Naive thymus-derived CD8-positive, alpha-beta T cell (primary cell): Measurements from ENCODE around the gene CARNS1. TPM values are rescaled to one million over a fixed set of nuclear protein-coding genes. Genes with fewer than 3 reads are reported as not detected.

Source experiments
- ATAC-seq, 2 donors: fragments of 150-1000 bp; cut with Tn5 transposase in 1 of 2; sonication (Bioruptor Pico), chemical (Tn5 transposase) in 1 of 2; 1 replicate in 1 of 2; 2 replicates in 1 of 2; pipeline ENCODE4 v1.10.0; 2021; ENCODE audit warnings: mild to moderate bottlenecking in 2 of 2, moderate library complexity in 2 of 2
- POLR2A ChIA-PET: fragments of 350-600 bp; sonication (Branson Sonifier 250); formaldehyde crosslinking; loops from one replicate; lab custom pipeline; 2021; ENCODE audit warnings: antibody characterized with exemption; lab: Charles Lee
- DNase-seq, 10 donors: peaks; one replicate each; pipeline versions ENCODE4 v3.0.0 to v3.0.0-alpha.2; 2020 to 2022
- H3K27ac Mint-ChIP-seq, 10 donors: one replicate each; pipeline ENCODE4 v1.8.0; 2020 to 2022; ENCODE audit warnings: mild to moderate bottlenecking in 10 of 10, mixed read lengths in 10 of 10, moderate library complexity in 4 of 10, inconsistent platforms in 1 of 10
- H3K27me3 Mint-ChIP-seq, 5 donors: one replicate each; pipeline ENCODE4 v1.8.0; 2021 to 2022; ENCODE audit warnings: mixed read lengths in 5 of 5
- H3K36me3 Mint-ChIP-seq, 3 donors: one replicate each; pipeline ENCODE4 v1.8.0; 2020 to 2022; ENCODE audit warnings: mixed read lengths in 3 of 3, mild to moderate bottlenecking in 2 of 3, inconsistent platforms in 1 of 3
- H3K4me1 Mint-ChIP-seq, 4 donors: one replicate each; pipeline ENCODE4 v1.8.0; 2021 to 2022; ENCODE audit warnings: mixed read lengths in 4 of 4
- H3K4me3 Mint-ChIP-seq, 10 donors: one replicate each; pipeline ENCODE4 v1.8.0; 2020 to 2022; ENCODE audit warnings: mild to moderate bottlenecking in 10 of 10, mixed read lengths in 10 of 10, moderate library complexity in 6 of 10, inconsistent platforms in 1 of 10
- H3K9me3 Mint-ChIP-seq, 9 donors: one replicate each; pipeline ENCODE4 v1.8.0; 2020 to 2022; ENCODE audit warnings: mixed read lengths in 9 of 9, mild to moderate bottlenecking in 3 of 9, inconsistent platforms in 1 of 9, moderate library complexity in 1 of 9
- polyA plus RNA-seq, 3 donors: library from polyadenylated mRNA; unstranded; fragments of 300-500 nt; fragmentation: Illumina TruSeq; gene quantifications; one replicate each; pipeline ENCODE4 v1.2.3, GENCODE V29; 2021
- total RNA-seq, 8 experiments: library from RNA in 2 of 8; stranded (reverse) in 2 of 8; gene quantifications; one replicate each; pipeline ENCODE4 v1.2.3 and lab custom pipeline; 2021 to 2026

CARNS1 gene
- total and polyA plus RNA-seq, 5 experiments from 2014 or later: 2.2 to 21.2 (median 3.7) TPM

DNA sequence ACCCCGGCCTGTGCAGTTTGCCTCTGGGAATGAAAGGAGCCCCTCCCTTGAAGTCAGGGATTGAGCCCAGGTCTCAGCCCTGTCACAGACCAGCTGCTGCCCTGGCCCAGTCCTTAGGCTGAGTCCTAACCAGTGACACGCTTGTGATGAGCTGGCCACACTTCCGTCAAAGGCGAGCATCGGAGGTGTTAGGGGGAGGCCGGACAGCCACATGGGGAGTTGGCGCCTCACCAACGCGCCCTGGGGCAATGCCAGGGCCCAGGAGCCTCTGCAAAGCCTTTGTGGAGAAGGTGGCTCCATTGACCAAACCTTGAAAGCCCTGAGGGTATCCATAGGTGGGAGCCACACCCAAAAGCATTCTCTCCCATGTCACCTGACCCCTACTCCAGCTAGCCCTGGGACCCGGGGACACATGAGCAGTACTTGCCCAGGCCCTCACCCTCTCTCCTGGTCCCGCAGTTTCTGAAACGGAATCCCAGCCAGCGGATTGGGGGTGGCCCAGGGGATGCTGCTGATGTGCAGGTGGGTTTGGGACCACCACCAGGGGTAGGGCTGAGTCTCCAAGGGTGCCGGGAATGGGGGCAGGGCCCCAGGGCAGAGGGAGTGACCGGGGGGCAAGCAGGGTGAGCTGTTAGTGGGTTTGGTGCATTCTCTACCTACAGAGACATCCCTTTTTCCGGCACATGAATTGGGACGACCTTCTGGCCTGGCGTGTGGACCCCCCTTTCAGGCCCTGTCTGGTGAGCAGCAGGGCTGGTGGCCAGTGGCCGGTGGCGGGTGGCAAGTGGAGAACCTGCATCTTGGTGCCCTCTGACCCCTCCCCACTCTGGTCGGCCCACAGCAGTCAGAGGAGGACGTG is 18.3 kb downstream of the CARNS1 start:
- H3K4me1 Mint-ChIP-seq: peaks cover 20 to 77% (median 59%) of the 10 kb centered on the region in 4 donors
- POLR2A ChIA-PET: interaction anchor here (1.0 to 31.8 kb wide), 9 partner anchors 14 to 72 kb away, joined by 3 to 2390 read pairs (median 8); partner anchors contain the start of genes AIP, CABP4, CARNS1 and CORO1B
- peaks cover 0 to 38% (median 4%) of the 10 kb centered on the region in 3 donors for H3K36me3 Mint-ChIP-seq
- H3K4me3 Mint-ChIP-seq: peak overlapping the region; percentile 41 to 100 (median 76)
- DNase-seq: peak in 2 of 10 donors; percentile 33 to 52
- ATAC-seq: no peak
- H3K9me3 Mint-ChIP-seq: no peaks in the 10 kb centered on the region
- H3K27me3 Mint-ChIP-seq: no peaks in the 10 kb centered on the region
- peak overlapping the region; percentile 82 to 97 (median 86) for H3K27ac Mint-ChIP-seq

DNA sequence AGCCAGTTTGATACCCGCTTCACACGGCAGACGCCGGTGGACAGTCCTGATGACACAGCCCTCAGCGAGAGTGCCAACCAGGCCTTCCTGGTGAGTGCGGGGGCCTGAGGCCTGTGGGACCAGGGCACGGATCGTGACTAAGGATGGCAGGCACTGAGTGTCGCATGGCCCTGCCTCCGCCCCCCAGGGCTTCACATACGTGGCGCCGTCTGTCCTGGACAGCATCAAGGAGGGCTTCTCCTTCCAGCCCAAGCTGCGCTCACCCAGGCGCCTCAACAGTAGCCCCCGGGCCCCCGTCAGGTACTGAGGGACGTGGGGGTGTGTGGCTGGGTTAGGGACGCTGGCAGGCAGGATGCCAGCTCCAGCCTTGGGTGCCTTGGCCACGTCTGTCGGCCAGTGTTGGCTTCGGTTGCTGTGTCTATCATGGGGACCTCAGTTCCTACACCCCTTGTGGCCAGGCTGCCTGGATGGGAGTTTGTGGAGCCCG is 19.0 kb downstream of the CARNS1 start:
- peak overlapping the region; percentile 81 to 97 (median 86) for H3K27ac Mint-ChIP-seq
- H3K27me3 Mint-ChIP-seq: no peaks in the 10 kb centered on the region
- DNase-seq (peak in 3 of 10 donors; percentile 35 to 51 (median 41)), ATAC-seq (peak in 1 of 2 donors; percentile 5)
- POLR2A ChIA-PET: interaction anchor here (1.0 to 31.8 kb wide), 7 partner anchors 14 to 68 kb away, joined by 3 to 2390 read pairs (median 126); partner anchors contain the start of genes AIP, CABP4, CARNS1 and CORO1B
- H3K9me3 Mint-ChIP-seq: no peaks in the 10 kb centered on the region
- peaks cover 0 to 38% (median 4%) of the 10 kb centered on the region in 3 donors for H3K36me3 Mint-ChIP-seq
- H3K4me3 Mint-ChIP-seq: peak overlapping the region; percentile 41 to 100 (median 76)
- H3K4me1 Mint-ChIP-seq: peaks cover 23 to 77% (median 62%) of the 10 kb centered on the region in 4 donors

DNA sequence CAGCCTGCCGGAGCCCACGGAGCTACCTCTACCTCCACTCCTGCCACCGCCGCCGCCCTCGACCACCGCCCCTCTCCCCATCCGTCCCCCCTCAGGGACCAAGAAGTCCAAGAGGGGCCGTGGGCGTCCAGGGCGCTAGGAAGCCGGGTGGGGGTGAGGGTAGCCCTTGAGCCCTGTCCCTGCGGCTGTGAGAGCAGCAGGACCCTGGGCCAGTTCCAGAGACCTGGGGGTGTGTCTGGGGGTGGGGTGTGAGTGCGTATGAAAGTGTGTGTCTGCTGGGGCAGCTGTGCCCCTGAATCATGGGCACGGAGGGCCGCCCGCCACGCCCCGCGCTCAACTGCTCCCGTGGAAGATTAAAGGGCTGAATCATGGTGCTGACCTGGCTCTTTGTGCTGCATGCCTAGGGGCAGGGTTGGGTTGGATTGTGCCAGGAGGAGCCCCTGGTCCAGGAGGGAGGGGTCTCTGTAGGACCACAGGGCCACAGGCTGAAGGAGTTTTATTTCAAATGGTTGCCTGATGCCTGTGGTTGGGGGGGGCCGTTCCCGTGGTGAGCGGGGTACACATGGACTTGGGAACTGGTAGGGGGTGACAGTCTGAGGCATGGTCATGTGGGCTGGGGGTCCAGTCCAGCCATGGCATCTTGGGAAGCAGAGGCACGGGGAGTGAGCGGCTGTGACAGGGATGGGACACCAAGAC is 19.7 kb downstream of the CARNS1 start:
- no peak for ATAC-seq
- H3K4me3 Mint-ChIP-seq: peak overlapping the region; percentile 78 to 100 (median 96)
- DNase-seq: peak in 3 of 10 donors; percentile 25 to 44 (median 35)
- POLR2A ChIA-PET: interaction anchor here (1.0 to 31.8 kb wide), 7 partner anchors 15 to 70 kb away, joined by 3 to 2390 read pairs (median 126); partner anchors contain the start of genes AIP, CABP4, CARNS1 and CORO1B
- H3K9me3 Mint-ChIP-seq: no peaks in the 10 kb centered on the region
- no peaks in the 10 kb centered on the region for H3K27me3 Mint-ChIP-seq
- peaks cover 29 to 78% (median 68%) of the 10 kb centered on the region in 4 donors for H3K4me1 Mint-ChIP-seq
- peaks cover 0 to 34% (median 4%) of the 10 kb centered on the region in 3 donors for H3K36me3 Mint-ChIP-seq
- H3K27ac Mint-ChIP-seq: peak overlapping the region; percentile 83 to 97 (median 93)

DNA sequence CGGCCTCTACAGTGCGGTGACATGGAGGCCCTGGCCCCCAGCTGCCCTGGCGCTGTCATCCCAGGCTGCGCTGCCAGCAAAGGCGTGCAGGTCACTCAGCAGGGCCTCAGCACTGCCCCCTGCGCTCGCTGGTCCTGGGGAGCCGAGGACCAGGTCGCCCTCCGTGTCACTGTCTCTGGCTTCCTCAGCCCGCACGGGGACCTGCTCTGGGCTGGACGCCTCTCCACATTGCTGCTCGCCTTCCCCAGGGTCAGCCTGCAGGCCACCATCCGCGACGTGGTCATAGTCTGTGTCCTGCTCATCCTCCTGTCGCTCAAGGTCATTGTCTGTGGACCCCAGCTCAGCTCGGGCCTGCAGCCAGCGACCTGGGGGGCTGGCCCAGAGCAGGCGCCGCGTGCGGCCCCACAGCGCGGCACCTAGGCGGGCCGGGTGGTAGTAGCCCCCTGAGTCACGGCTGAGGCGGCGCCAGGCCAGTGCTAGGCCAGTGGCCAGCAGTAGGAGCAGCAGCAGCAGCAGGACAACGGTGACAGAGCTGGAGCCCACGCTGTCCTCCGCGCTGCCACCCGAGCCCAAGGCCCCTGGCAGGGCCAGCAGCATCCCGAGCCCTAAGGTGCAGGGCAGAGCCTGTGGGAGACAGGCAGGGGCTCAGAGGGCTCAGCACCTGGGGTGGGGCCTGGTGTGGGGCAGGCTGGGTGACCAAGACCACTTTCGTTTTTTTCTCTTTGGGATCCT is 20.4 kb downstream of the CARNS1 start:
- Mint-ChIP-seq H3K27me3 (no peaks in the 10 kb centered on the region), H3K4me1 (peaks cover 34 to 80% (median 73%) of the 10 kb centered on the region in 4 donors), H3K27ac (peak overlapping the region; percentile 83 to 97 (median 96)), H3K9me3 (no peaks in the 10 kb centered on the region), H3K36me3 (peaks cover 0 to 33% (median 4%) of the 10 kb centered on the region in 3 donors), H3K4me3 (peak overlapping the region; percentile 93 to 100 (median 96))
- peak in 4 of 10 donors; percentile 21 to 36 (median 28) for DNase-seq
- ATAC-seq: no peak
- POLR2A ChIA-PET: interaction anchor here (1.3 to 31.8 kb wide), 13 partner anchors 16 to 158 kb away, joined by 3 to 2390 read pairs (median 17); partner anchors contain the start of genes AIP, CABP4, CARNS1 and CDK2AP2

DNA sequence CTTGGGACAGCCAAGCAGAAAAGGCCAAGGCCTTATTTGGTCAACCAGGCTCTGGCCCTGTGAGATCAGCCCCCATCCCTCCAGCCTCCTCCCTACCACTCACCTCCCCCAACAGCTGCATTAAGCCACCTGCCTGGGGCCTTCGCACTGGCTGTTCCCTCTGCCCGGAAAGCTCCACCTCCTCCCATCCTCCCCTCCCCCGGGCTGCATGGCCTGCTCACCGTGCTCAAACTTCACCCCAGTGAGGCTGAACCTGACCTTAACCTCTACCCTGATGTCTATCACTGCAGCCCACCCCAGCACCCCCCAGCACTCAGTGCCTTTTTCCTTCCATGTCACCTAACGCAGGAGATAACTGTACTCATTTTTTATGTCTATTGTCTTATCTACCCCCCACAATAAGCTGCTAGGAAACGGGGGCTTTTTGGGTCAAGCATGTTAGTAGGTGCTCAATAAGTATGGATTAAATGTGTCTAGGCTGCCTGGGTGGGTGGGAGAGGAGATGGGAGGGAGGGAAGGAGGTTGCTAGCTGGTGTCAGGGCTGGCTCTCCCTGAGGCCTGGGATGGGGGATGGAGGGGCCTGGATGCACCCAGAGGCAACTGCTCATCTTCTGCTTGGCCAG is 21.1 kb downstream of the CARNS1 start:
- Mint-ChIP-seq H3K27ac (peak overlapping the region in 9 of 10 donors; percentile 91 to 97 (median 96)), H3K36me3 (peaks cover 0 to 30% (median 4%) of the 10 kb centered on the region in 3 donors), H3K4me3 (peak overlapping the region; percentile 93 to 100 (median 96)), H3K27me3 (no peaks in the 10 kb centered on the region), H3K9me3 (no peaks in the 10 kb centered on the region), H3K4me1 (peaks cover 38 to 81% (median 75%) of the 10 kb centered on the region in 4 donors)
- DNase-seq: peak in 8 of 10 donors; percentile 48 to 80 (median 62)
- peak; percentile 6 to 21 for ATAC-seq
- POLR2A ChIA-PET: interaction anchor here (1.0 to 31.8 kb wide), 18 partner anchors 16 to 169 kb away, joined by 3 to 2390 read pairs (median 9); partner anchors contain the start of genes AIP, CABP4, CARNS1 and CDK2AP2

DNA sequence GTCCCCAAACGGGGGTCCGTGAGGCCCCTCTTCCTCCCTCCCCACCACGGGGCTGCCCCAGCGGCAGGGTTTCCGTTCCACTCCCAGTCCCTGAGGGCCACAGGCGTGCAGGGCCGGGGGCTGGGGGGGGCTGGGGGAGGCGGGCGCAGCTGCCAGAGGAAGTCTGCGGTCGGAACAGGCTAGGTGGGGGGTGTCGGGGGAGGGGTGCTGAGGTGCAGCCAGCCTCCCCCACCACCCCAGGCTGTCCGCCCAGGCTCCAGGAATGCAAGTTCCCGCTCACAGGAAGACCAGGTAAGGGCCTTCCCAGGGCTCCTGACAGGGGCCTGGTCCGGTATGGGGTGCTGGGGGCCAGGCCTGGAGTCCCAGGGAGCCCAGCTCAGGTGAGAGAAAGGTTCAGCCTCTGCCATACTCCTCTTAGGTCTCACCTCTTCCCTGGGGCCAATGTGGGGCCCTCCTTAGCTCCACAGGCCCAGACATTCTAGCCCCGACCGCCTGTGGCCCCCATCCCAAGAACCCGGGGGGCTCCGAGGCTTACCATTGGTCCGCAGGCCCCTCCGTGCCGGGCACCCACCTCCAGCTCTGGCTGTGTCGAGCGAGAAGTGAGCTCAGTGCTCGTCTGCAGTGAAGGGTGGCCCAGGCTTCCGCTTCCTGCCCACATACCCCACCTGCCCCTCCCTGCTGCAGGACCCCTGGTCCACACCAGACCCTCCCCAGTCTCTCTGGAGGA is 21.8 kb downstream of the CARNS1 start, which contains the start of gene PTPRCAP:
Gene PTPRCAP (minus strand): TSS at position 601 of the 727 bp plus-strand sequence. CDS start 63 bp downstream, at position 538.
- DNase-seq (peak; percentile 67 to 92 (median 78)), ATAC-seq (peak; percentile 41 to 64)
- Mint-ChIP-seq H3K36me3 (peaks cover 0 to 24% (median 4%) of the 10 kb centered on the region in 3 donors), H3K9me3 (no peaks in the 10 kb centered on the region), H3K4me1 (peaks cover 35 to 81% (median 74%) of the 10 kb centered on the region in 4 donors), H3K4me3 (peak within 1 kb of the TSS; percentile 93 to 100 (median 96)), H3K27me3 (no peaks in the 10 kb centered on the region), H3K27ac (peak within 1 kb of the TSS; percentile 91 to 97 (median 96))
- POLR2A ChIA-PET: interaction anchor here (1.0 to 31.8 kb wide), 19 partner anchors 17 to 169 kb away, joined by 3 to 2390 read pairs (median 8); partner anchors contain the start of genes AIP, CABP4, CARNS1 and CDK2AP2

DNA sequence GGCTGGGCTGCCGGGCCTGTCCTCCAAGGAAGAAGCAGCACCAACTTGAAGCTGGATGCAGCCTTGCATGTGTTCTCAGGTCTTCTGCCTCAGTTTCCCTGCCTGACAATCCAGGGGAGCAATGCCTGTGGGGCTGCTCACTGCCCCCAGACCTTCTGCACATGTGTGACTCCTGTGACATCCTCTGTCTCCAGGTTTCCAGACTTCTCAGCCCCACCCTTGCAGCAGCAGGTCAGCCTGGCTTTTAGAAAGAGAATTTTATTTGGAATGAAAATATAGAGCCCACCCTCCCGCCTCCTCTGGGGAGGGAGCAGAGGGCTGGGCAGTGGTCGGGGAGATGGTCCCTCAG is 22.3 kb downstream of the CARNS1 start:
- Mint-ChIP-seq H3K9me3 (no peaks in the 10 kb centered on the region), H3K4me3 (peak overlapping the region; percentile 93 to 100 (median 96)), H3K36me3 (peaks cover 0 to 22% (median 4%) of the 10 kb centered on the region in 3 donors), H3K27ac (peak overlapping the region; percentile 87 to 97 (median 94)), H3K27me3 (no peaks in the 10 kb centered on the region), H3K4me1 (peaks cover 35 to 84% (median 73%) of the 10 kb centered on the region in 4 donors)
- DNase-seq: no peak
- no peak for ATAC-seq
- POLR2A ChIA-PET: interaction anchor here (1.0 to 31.8 kb wide), 17 partner anchors 18 to 170 kb away, joined by 3 to 2390 read pairs (median 10); partner anchors contain the start of genes AIP, CABP4, CARNS1 and CDK2AP2

DNA sequence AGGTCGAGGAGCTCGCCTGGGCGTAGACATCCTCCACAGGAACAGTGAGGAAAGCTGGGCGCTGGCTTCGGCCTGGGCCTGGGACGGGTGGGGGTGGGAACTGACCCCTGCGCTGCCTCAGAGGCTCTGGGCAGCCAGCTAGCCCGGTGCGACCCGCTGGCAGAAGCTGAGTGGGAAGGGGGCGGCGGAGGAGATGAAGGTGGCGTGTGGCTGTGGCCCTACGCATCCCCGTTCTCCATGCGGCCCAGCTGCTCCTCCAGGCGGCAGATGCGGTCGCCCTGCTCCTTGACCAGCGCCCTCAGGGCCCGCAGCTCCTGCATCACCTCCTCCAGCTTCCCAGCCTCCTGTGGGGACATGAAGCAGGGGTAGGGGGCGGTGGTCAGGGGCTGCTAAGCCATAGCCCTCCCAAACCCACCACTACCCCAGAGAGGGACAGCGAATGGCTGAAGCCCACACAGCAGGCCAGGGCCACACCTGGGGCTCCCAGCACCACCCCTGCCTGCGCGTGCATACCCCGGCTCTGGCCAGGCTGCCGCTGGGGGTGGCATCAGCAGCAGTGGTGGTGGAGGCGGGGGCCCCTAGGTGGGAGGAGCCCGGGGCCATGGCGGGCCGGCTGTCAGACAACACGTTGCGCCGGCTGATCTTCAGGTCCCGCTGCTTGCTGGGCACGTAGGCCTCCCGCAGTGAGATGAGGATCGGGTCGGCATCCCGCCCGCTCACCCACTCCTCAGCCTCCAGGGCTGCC is 22.9 kb downstream of the CARNS1 start:
- peaks cover 35 to 81% (median 70%) of the 10 kb centered on the region in 4 donors for H3K4me1 Mint-ChIP-seq
- H3K27me3 Mint-ChIP-seq: no peaks in the 10 kb centered on the region
- POLR2A ChIA-PET: interaction anchor here (1.1 to 31.8 kb wide), 16 partner anchors 18 to 171 kb away, joined by 3 to 2390 read pairs (median 10); partner anchors contain the start of genes AIP, CABP4, CARNS1 and CDK2AP2
- peak; percentile 44 to 47 for ATAC-seq
- H3K9me3 Mint-ChIP-seq: no peaks in the 10 kb centered on the region
- H3K27ac Mint-ChIP-seq: peak overlapping the region; percentile 92 to 97 (median 95)
- peak; percentile 59 to 83 (median 72) for DNase-seq
- peaks cover 0 to 22% (median 4%) of the 10 kb centered on the region in 3 donors for H3K36me3 Mint-ChIP-seq
- peak overlapping the region; percentile 93 to 100 (median 96) for H3K4me3 Mint-ChIP-seq
